Upper lobe of left lung (tissue), 6 donors: ENCODE data around the gene FOXP4. TPM values are rescaled to one million over a fixed set of nuclear protein-coding genes. Genes with fewer than 3 reads are reported as not detected.

ENCODE experiments used
- ATAC-seq, 2 donors: fragments of 200-7000 bp; cut with Tn5 transposase; one replicate each; pipeline ENCODE4 v1.9.1; 2022; ENCODE audit warnings: mild to moderate bottlenecking in 2 of 2, moderate library complexity in 2 of 2; ENCODE audit not compliant: low FRiP score in 2 of 2
- DNase-seq, 2 donors: peaks; one replicate each; pipeline ENCODE4 v3.0.0-alpha.2; 2019 to 2020
- H3K27ac ChIP-seq, 4 donors: fragments of 200-600 bp; sonication (generic); one replicate each; pipeline ENCODE4 v1.5.1; 2016 to 2019
- H3K27me3 ChIP-seq, 4 donors: fragments of 200-600 bp; sonication (generic); one replicate each; pipeline ENCODE4 v1.5.1; 2017 to 2019
- H3K36me3 ChIP-seq, 4 donors: fragments of 200-600 bp; sonication (generic); one replicate each; pipeline ENCODE4 v1.5.1; 2016 to 2019
- H3K4me1 ChIP-seq, 4 donors: fragments of 200-600 bp; sonication (generic); one replicate each; pipeline ENCODE4 v1.5.1; 2018 to 2019
- H3K4me3 ChIP-seq, 4 donors: fragments of 200-600 bp; sonication (generic); one replicate each; pipeline ENCODE4 v1.5.1; 2017 to 2019; ENCODE audit warnings: mild to moderate bottlenecking in 2 of 4, moderate library complexity in 1 of 4
- H3K9me3 ChIP-seq, 4 donors: fragments of 200-600 bp; sonication (generic); one replicate each; pipeline ENCODE4 v1.5.1; 2018 to 2019
- EP300 ChIP-seq, 4 donors: sonication (generic); formaldehyde crosslinking; IDR thresholded peaks; one replicate each; pipeline ENCODE4 v1.5.1; 2017; ENCODE audit warnings: antibody characterized with exemption in 4 of 4, control low read depth in 2 of 4
- POLR2A ChIP-seq, 4 donors: fragments of 450-650 bp; IDR thresholded peaks; one replicate each; pipeline ENCODE4 v1.5.1; 2016 to 2017; ENCODE audit warnings: antibody characterized with exemption in 4 of 4, mild to moderate bottlenecking in 2 of 4
- POLR2AphosphoS5 ChIP-seq, 2 donors: sonication (generic); formaldehyde crosslinking; IDR thresholded peaks; one replicate each; pipeline ENCODE4 v1.5.1; 2017; ENCODE audit warnings: antibody characterized with exemption in 2 of 2
- WGBS, 2 donors: methylation state at CpG; one replicate each; pipeline ENCODE4 v1.1.5; 2017 to 2018; 5-methylcytosine and 5-hydroxymethylcytosine counted together
- total RNA-seq, 6 donors: library from RNA; depleted of rRNA in 4 of 6; stranded (reverse); fragments of >200 nt in 4 of 6; gene quantifications; one replicate each; pipeline versions ENCODE4 v1.1.0 to v1.2.1, GENCODE V29; 2016 to 2021
- TF ChIP-seq, protein P1 (sequence below), 6 experiments: fragments of 450-650 bp in 4 of 6; fragments of 200-600 bp in 2 of 6; sonication (generic) in 2 of 6; IDR thresholded peaks; one replicate each; pipeline ENCODE4 v1.5.1; 2016 to 2019; ENCODE audit warnings: antibody characterized with exemption in 6 of 6
- donor health status: DM: no; HTN: no; CAD: no; lungs with moderate emphysema.
- donor health status: DM: no; HTN: yes; CAD: no; lungs with severe emphysema.

Gene FOXP4
- total RNA-seq, 6 donors from 2014 or later, result 21.0 to 52.2 (median 27.7) TPM

DNA sequence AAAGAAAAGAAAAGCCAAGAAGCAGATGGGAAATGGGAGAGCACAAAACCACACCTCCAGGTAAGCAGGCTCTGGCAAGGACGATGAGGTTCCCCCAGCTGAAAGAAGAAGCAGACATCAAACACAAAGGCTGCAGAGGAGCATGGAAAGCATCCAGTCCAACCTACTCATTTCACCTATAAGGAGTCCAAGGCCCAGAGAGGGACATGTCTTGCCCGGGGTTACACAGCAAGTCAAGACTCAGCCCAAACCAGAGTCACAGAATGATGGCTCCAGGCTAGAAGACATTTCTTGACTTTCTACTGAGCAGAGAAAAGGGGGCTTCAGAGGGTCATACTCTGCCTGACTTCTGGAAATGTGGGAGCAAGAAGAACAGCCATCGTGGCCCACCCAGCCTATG lies 45.6 kb upstream of the FOXP4 start:
- Histone ChIP-seq H3K4me1 (peaks cover 14 to 27% (median 25%) of the 10 kb centered on the region in 4 donors), H3K27me3 (peaks cover 0 to 15% (median 5%) of the 10 kb centered on the region in 4 donors), H3K36me3 (no peaks in the 10 kb centered on the region), H3K27ac (no peak overlapping the region), H3K9me3 (no peaks in the 10 kb centered on the region), H3K4me3 (no peak overlapping the region)
- ATAC-seq (no peak), DNase-seq (no peak)
- TF ChIP-seq POLR2A (IDR thresholded peaks at IDR 0.05) (no peak), POLR2AphosphoS5 (IDR thresholded peaks at IDR 0.05) (no peak), EP300 (IDR thresholded peaks at IDR 0.05) (no peak)
- TF ChIP-seq, protein P1, sequence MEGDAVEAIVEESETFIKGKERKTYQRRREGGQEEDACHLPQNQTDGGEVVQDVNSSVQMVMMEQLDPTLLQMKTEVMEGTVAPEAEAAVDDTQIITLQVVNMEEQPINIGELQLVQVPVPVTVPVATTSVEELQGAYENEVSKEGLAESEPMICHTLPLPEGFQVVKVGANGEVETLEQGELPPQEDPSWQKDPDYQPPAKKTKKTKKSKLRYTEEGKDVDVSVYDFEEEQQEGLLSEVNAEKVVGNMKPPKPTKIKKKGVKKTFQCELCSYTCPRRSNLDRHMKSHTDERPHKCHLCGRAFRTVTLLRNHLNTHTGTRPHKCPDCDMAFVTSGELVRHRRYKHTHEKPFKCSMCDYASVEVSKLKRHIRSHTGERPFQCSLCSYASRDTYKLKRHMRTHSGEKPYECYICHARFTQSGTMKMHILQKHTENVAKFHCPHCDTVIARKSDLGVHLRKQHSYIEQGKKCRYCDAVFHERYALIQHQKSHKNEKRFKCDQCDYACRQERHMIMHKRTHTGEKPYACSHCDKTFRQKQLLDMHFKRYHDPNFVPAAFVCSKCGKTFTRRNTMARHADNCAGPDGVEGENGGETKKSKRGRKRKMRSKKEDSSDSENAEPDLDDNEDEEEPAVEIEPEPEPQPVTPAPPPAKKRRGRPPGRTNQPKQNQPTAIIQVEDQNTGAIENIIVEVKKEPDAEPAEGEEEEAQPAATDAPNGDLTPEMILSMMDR (IDR thresholded peaks at IDR 0.05), result no peak
- 61 to 91% methylated on average over 3 of the region's 3 CpGs for WGBS, 2 donors

DNA sequence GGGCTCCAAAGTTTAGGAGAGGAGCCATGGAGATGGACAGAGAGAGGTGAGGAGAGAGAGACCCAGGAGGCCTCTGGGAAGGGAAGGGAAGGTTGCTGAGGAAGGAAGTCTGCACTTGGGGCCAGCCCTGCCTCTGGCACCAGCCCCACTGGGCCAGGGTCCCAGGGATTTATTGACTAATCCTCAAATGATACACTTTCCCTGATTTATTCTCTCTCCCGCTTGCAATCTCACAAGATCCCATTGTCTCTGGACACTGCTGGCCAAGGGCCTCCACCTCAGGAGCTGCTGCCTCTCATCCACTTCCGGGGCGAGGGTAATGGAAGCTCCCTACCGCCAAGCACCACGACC lies 43.6 kb upstream of the FOXP4 start:
- H3K27ac ChIP-seq, result peak overlapping the region; percentile 5 to 71 (median 32)
- peaks cover 17 to 30% (median 26%) of the 10 kb centered on the region in 4 donors for H3K4me1 ChIP-seq
- no peaks in the 10 kb centered on the region for H3K9me3 ChIP-seq
- WGBS, 2 donors, result 37 to 50% methylated on average over 5 of the region's 5 CpGs
- H3K27me3 ChIP-seq, result peaks cover 0 to 17% (median 5%) of the 10 kb centered on the region in 4 donors
- TF ChIP-seq POLR2AphosphoS5 (IDR thresholded peaks at IDR 0.05), result no peak
- TF ChIP-seq, protein P1 (IDR thresholded peaks at IDR 0.05), result no peak
- no peak for TF ChIP-seq POLR2A (IDR thresholded peaks at IDR 0.05)
- TF ChIP-seq EP300 (IDR thresholded peaks at IDR 0.05), result no peak
- no peaks in the 10 kb centered on the region for H3K36me3 ChIP-seq
- DNase-seq, result no peak
- no peak overlapping the region for H3K4me3 ChIP-seq
- no peak for ATAC-seq

DNA sequence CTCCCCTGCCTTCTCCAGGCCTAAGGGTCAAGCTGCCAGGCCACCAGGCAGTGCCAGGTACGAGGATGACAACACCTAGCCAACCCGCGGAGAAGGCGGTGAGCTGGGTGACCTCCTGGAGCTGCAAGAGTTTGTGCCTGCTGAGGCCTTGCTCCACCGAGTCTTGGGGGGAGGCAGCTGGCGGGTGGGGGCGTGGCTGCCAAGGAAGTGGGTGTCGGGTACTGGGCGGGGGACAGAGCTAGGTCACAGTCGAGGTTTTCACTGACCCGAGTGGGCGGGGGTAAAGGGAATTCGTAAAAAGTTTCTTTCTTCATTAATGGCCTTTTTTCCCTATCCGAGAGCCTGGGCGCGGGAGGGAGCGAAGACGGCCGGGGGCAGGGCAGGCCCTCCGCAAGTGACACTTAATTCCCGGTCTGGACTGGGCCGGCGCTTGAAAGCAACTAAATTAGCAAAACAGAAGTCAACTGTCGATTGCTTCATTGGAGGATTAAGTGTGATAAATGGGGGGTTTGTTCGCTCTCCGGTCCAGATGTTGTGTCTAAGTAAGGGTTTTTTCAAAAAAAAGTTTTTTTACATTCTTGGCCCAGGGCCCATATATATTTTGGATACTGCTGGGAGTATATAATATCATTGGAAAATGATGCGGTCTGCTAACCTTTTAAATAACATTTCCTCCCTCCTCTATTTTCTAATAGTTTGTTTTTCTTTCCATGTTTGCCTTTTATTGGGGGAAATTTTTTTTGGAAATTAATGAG lies 43.1 kb upstream of the FOXP4 start:
- peak overlapping the region in 3 of 4 donors; percentile 32 to 47 (median 40) for H3K4me3 ChIP-seq
- TF ChIP-seq POLR2AphosphoS5 (IDR thresholded peaks at IDR 0.05), result no peak
- TF ChIP-seq EP300 (IDR thresholded peaks at IDR 0.05), result no peak
- TF ChIP-seq POLR2A (IDR thresholded peaks at IDR 0.05), result no peak
- TF ChIP-seq, protein P1 (IDR thresholded peaks at IDR 0.05), result no peak
- DNase-seq (peak; percentile 58 to 82), ATAC-seq (no peak)
- peaks cover 0 to 17% (median 5%) of the 10 kb centered on the region in 4 donors for H3K27me3 ChIP-seq
- H3K9me3 ChIP-seq, result no peaks in the 10 kb centered on the region
- WGBS, 2 donors, result 18 to 19% methylated on average over 19 to 27 of the region's 27 CpGs
- no peaks in the 10 kb centered on the region for H3K36me3 ChIP-seq
- H3K4me1 ChIP-seq, result peaks cover 17 to 30% (median 26%) of the 10 kb centered on the region in 4 donors
- H3K27ac ChIP-seq, result peak overlapping the region; percentile 5 to 81 (median 52)

DNA sequence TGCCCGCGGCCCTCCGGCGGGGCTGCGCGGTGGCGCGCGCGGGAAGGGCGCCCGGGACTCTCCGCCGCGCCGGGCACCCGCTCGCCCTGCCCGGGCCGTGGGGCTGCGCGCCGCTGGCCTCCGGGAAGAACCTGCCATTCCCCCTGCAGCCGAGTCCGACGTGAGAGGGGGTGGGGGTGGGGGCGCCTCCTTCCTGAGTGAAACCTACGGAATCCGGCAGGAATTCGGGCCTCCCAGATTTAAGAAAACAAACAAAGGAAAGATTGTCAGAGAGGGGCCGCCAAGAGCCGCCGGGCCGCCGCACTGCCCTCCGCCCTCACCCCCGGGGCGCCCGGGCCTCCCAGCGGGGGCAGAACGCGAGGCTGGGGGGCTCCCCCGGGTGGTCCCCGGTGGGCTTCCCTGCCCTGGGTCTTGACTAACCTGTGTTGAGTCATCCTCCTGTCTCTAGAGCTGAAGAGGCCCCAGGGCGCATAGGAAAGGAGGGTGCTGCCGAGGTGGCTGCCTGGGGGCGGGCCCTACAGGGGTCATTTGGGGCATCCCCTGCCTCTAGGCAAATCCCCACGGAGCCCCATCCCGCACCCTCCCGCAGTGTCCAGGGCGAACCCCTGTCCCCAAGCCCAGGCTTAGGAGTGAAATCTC lies 42.2 kb upstream of the FOXP4 start:
- H3K27ac ChIP-seq, result peak overlapping the region; percentile 67 to 81 (median 80)
- DNase-seq (peak in 1 of 2 donors; percentile 87), ATAC-seq (peak in 1 of 2 donors; percentile 30)
- H3K9me3 ChIP-seq, result no peaks in the 10 kb centered on the region
- H3K4me3 ChIP-seq, result peak overlapping the region in 3 of 4 donors; percentile 32 to 47 (median 40)
- H3K36me3 ChIP-seq, result no peaks in the 10 kb centered on the region
- H3K4me1 ChIP-seq, result peaks cover 17 to 30% (median 26%) of the 10 kb centered on the region in 4 donors
- TF ChIP-seq POLR2A (IDR thresholded peaks at IDR 0.05) (no peak), EP300 (IDR thresholded peaks at IDR 0.05) (no peak), POLR2AphosphoS5 (IDR thresholded peaks at IDR 0.05) (no peak)
- TF ChIP-seq, protein P1 (IDR thresholded peaks at IDR 0.05), result no peak
- 0 to 1% methylated on average over 46 to 51 of the region's 52 CpGs for WGBS, 2 donors
- H3K27me3 ChIP-seq, result peaks cover 0 to 17% (median 5%) of the 10 kb centered on the region in 4 donors
